Stimulated activated naive B cell treated with anti-CD40 and anti-IgM and Interleukin-4, amounts not matched to agents 10 μg/mL and 1 μg/mL and 100 μg/mL, for 72 hours (primary cell): ENCODE measurements around the gene ABCA1.
A peak's percentile ranks its signal among the peaks of the same experiment; 100 is the strongest.

ENCODE experiments used
- ATAC-seq, 2 donors: fragments of 150-1000 bp; cut with Tn5 transposase; replicated peaks; 2 replicates each; pipeline ENCODE4 v1.10.0; 2021; ENCODE audit warnings: moderate library complexity in 1 of 2
- DNase-seq: peaks from one replicate; pipeline ENCODE4 v3.0.0; 2021
- H3K27ac Mint-ChIP-seq: one replicate; pipeline ENCODE4 v1.8.0; 2022; ENCODE audit warnings: mild to moderate bottlenecking, mixed read lengths
- H3K27me3 Mint-ChIP-seq, 2 donors: one replicate each; pipeline ENCODE4 v1.8.0; 2022; ENCODE audit warnings: mixed read lengths in 2 of 2
- H3K36me3 Mint-ChIP-seq, 2 donors: one replicate each; pipeline ENCODE4 v1.8.0; 2022; ENCODE audit warnings: mixed read lengths in 2 of 2, mild to moderate bottlenecking in 1 of 2
- H3K4me1 Mint-ChIP-seq, 2 donors: one replicate each; pipeline ENCODE4 v1.8.0; 2022; ENCODE audit warnings: mixed read lengths in 2 of 2, mild to moderate bottlenecking in 1 of 2
- H3K4me3 Mint-ChIP-seq, 2 donors: one replicate each; pipeline ENCODE4 v1.8.0; 2022; ENCODE audit warnings: mild to moderate bottlenecking in 2 of 2, mixed read lengths in 2 of 2, moderate library complexity in 1 of 2
- H3K9me3 Mint-ChIP-seq, 2 donors: one replicate each; pipeline ENCODE4 v1.8.0; 2022; ENCODE audit warnings: mixed read lengths in 2 of 2, mild to moderate bottlenecking in 1 of 2

The ABCA1 gene

GRCh38 chr9:104882086-104882485 lies 45.9 kb downstream of the ABCA1 start:
- no peak for ATAC-seq
- Mint-ChIP-seq H3K4me3 (no peak overlapping the region), H3K9me3 (no peaks in the 10 kb centered on the region), H3K27me3 (no peaks in the 10 kb centered on the region), H3K27ac (no peak overlapping the region), H3K4me1 (no peaks in the 10 kb centered on the region), H3K36me3 (peaks cover 20 to 35% of the 10 kb centered on the region in 2 donors)
- DNase-seq = no peak

GRCh38 chr9:104879555-104880309 lies 48.2 kb downstream of the ABCA1 start:
- Mint-ChIP-seq H3K27ac (no peak overlapping the region), H3K27me3 (no peaks in the 10 kb centered on the region), H3K4me3 (no peak overlapping the region), H3K9me3 (no peaks in the 10 kb centered on the region), H3K4me1 (no peaks in the 10 kb centered on the region), H3K36me3 (peaks cover 23 to 32% of the 10 kb centered on the region in 2 donors)
- no peak for DNase-seq
- no peak for ATAC-seq

GRCh38 chr9:104876587-104876986 lies 51.4 kb downstream of the ABCA1 start:
- Mint-ChIP-seq H3K27ac (no peak overlapping the region), H3K36me3 (peaks cover 23 to 36% of the 10 kb centered on the region in 2 donors), H3K27me3 (no peaks in the 10 kb centered on the region), H3K4me3 (no peak overlapping the region), H3K9me3 (no peaks in the 10 kb centered on the region), H3K4me1 (peaks cover 2 to 3% of the 10 kb centered on the region in 2 donors)
- DNase-seq = no peak
- ATAC-seq = no peak

GRCh38 chr9:104875897-104876296 lies 52.1 kb downstream of the ABCA1 start:
- Mint-ChIP-seq H3K9me3 (no peaks in the 10 kb centered on the region), H3K36me3 (peaks cover 22 to 39% of the 10 kb centered on the region in 2 donors), H3K27ac (no peak overlapping the region), H3K4me3 (no peak overlapping the region), H3K4me1 (peaks cover 6 to 7% of the 10 kb centered on the region in 2 donors), H3K27me3 (no peaks in the 10 kb centered on the region)
- DNase-seq = no peak
- ATAC-seq = no peak

- H3K4me1 Mint-ChIP-seq = peaks cover 6 to 7% of the 10 kb centered on the region in 2 donors
- ATAC-seq = no peak
- H3K9me3 Mint-ChIP-seq = no peaks in the 10 kb centered on the region
- H3K27ac Mint-ChIP-seq = no peak overlapping the region
- no peak overlapping the region for H3K4me3 Mint-ChIP-seq
- DNase-seq = no peak
- peaks cover 20 to 39% of the 10 kb centered on the region in 2 donors for H3K36me3 Mint-ChIP-seq
- no peaks in the 10 kb centered on the region for H3K27me3 Mint-ChIP-seq
These were observed 52.6 kb downstream of the ABCA1 start for GRCh38 chr9:104875320-104875719.

GRCh38 chr9:104873489-104873850 lies 54.5 kb downstream of the ABCA1 start:
- no peak for ATAC-seq
- Mint-ChIP-seq H3K4me3 (no peak overlapping the region), H3K36me3 (peaks cover 12 to 31% of the 10 kb centered on the region in 2 donors), H3K9me3 (no peaks in the 10 kb centered on the region), H3K27me3 (no peaks in the 10 kb centered on the region), H3K27ac (no peak overlapping the region), H3K4me1 (peaks cover 16 to 20% of the 10 kb centered on the region in 2 donors)
- DNase-seq = no peak

- Mint-ChIP-seq H3K4me1 (peaks cover 21 to 26% of the 10 kb centered on the region in 2 donors), H3K36me3 (peaks cover 8 to 26% of the 10 kb centered on the region in 2 donors), H3K9me3 (no peaks in the 10 kb centered on the region), H3K27ac (no peak overlapping the region), H3K4me3 (no peak overlapping the region), H3K27me3 (no peaks in the 10 kb centered on the region)
- DNase-seq (no peak), ATAC-seq (no peak)
These were observed 55.1 kb downstream of the ABCA1 start for GRCh38 chr9:104872656-104873488.

- no peaks in the 10 kb centered on the region for H3K9me3 Mint-ChIP-seq
- no peak for ATAC-seq
- no peak overlapping the region for H3K27ac Mint-ChIP-seq
- no peak for DNase-seq
- H3K4me3 Mint-ChIP-seq = no peak overlapping the region
- peaks cover 21 to 28% of the 10 kb centered on the region in 2 donors for H3K4me1 Mint-ChIP-seq
- no peaks in the 10 kb centered on the region for H3K27me3 Mint-ChIP-seq
- H3K36me3 Mint-ChIP-seq = peaks cover 8 to 24% of the 10 kb centered on the region in 2 donors
These were observed 55.9 kb downstream of the ABCA1 start for GRCh38 chr9:104871961-104872527.

GRCh38 chr9:104869811-104870210 lies 58.1 kb downstream of the ABCA1 start:
- ATAC-seq = no peak
- H3K4me1 Mint-ChIP-seq = peaks cover 28 to 38% of the 10 kb centered on the region in 2 donors
- H3K4me3 Mint-ChIP-seq = no peak overlapping the region
- H3K27ac Mint-ChIP-seq = no peak overlapping the region
- no peak for DNase-seq
- peaks cover 3 to 14% of the 10 kb centered on the region in 2 donors for H3K36me3 Mint-ChIP-seq
- H3K27me3 Mint-ChIP-seq = no peaks in the 10 kb centered on the region
- H3K9me3 Mint-ChIP-seq = no peaks in the 10 kb centered on the region

DNA sequence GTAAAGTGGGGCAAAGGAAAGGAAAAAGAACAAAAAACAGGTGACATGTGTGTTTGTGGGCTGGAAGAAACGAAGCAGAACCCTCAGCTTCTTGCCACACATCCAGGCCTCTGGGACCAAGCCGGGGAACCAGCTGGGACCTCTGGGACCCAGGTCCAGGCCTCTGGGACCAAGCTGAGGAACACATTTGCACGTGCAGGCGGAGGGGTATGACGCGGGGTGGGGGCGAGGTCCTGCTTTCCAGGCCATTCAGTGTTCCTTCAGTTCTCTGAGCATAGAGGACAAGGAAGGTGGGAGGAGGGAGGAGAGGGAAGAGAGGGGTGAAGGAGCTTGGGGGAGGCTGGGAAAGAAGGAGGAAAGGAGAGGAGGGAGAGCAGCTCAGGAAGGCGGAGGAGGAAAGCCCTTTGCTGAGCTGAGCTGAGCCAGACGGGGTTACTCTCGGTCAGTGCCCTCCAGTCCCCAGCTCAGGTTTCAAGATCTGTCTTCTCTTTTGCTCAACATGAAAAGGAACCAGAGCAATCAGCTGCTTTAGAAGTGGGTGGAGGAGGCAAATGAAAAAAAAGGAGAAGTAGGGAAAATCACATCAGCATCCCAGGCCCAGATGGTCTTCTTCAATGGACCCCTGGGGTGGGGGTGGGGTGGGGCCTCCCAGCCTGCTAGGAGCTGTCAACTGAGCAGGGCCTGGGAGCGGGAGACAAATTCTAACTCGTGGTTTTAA lies 59.1 kb downstream of the ABCA1 start:
- Mint-ChIP-seq H3K9me3 (no peaks in the 10 kb centered on the region), H3K27ac (peak overlapping the region; percentile 97), H3K27me3 (no peaks in the 10 kb centered on the region), H3K4me3 (peak overlapping the region; percentile 65 to 84), H3K36me3 (peaks cover 3 to 9% of the 10 kb centered on the region in 2 donors), H3K4me1 (peaks cover 32 to 40% of the 10 kb centered on the region in 2 donors)
- ATAC-seq (peak; percentile 93 to 95), DNase-seq (peak; percentile 75)

DNA sequence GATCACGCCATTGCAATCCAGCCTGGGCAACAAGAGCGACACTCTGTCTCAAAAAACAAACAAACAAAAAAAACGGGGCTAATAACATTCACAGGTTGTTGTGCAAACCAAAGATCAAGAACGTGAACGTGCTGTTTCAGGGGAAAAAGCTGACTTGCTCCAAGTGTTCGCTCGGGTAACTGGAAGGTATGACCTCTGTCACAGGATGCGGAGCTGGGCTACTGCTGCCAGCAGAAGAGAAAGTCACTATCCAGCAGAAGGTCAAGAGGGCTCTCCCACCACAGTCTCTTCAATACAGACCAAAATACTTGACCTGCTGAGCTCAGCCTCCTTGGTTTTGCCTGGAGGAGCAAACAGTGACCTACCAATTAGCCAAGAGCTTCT lies 59.7 kb downstream of the ABCA1 start:
- no peak for ATAC-seq
- no peaks in the 10 kb centered on the region for H3K9me3 Mint-ChIP-seq
- no peak for DNase-seq
- H3K27me3 Mint-ChIP-seq = no peaks in the 10 kb centered on the region
- peaks cover 3 to 8% of the 10 kb centered on the region in 2 donors for H3K36me3 Mint-ChIP-seq
- H3K4me3 Mint-ChIP-seq = peak overlapping the region; percentile 65 to 84
- H3K4me1 Mint-ChIP-seq = peaks cover 33 to 45% of the 10 kb centered on the region in 2 donors
- peak overlapping the region; percentile 97 for H3K27ac Mint-ChIP-seq

DNA sequence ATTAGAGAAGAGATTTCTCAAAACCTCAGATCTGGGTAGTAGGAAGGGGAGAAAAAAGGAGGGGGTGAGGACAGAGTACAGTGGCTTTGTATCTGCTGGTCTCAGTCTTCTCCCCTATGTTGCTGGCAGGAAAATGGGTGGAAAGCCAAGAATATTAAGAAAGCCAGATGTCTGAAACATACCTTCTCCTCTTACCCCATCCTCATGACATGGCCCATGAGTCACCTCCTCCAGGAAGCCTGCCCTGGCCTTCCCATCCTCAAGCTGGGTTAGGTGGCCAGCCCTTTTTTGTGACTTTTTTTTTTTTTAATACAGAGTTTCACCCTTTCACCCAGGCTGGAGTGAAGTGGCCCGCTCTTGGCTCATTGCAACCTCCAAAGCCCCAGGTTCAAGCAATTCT lies 61.8 kb downstream of the ABCA1 start:
- no peaks in the 10 kb centered on the region for H3K27me3 Mint-ChIP-seq
- H3K4me3 Mint-ChIP-seq = no peak overlapping the region
- ATAC-seq (no peak), DNase-seq (no peak)
- no peak overlapping the region for H3K27ac Mint-ChIP-seq
- peaks cover 3% of the 10 kb centered on the region in 2 donors for H3K36me3 Mint-ChIP-seq
- no peaks in the 10 kb centered on the region for H3K9me3 Mint-ChIP-seq
- H3K4me1 Mint-ChIP-seq = peaks cover 30 to 44% of the 10 kb centered on the region in 2 donors

- DNase-seq (no peak), ATAC-seq (no peak)
- Mint-ChIP-seq H3K36me3 (peaks cover 3% of the 10 kb centered on the region in 2 donors), H3K27me3 (no peaks in the 10 kb centered on the region), H3K4me3 (no peak overlapping the region), H3K9me3 (no peaks in the 10 kb centered on the region), H3K27ac (no peak overlapping the region), H3K4me1 (peaks cover 36 to 54% of the 10 kb centered on the region in 2 donors)
These were observed 63.3 kb downstream of the ABCA1 start for GRCh38 chr9:104864675-104865104.
